GM18507 (cell line): ENCODE results near the gene RAB5B.

Source experiments
- DNase-seq: peaks from one replicate; pipeline ENCODE4 v3.0.0; 2011; ENCODE audit warnings: low read depth; ENCODE audit not compliant: insufficient read length; ENCODE audit errors: extremely low spot score
- FAIRE-seq: peaks from 2 replicates; lab custom pipeline; 2011; peaks lifted over from hg19 to GRCh38; lab: Jason Lieb, UNC

Gene RAB5B

GRCh38 chr12:56007564-56008559 lies 34.0 kb downstream of the RAB5B start:
- FAIRE-seq = no peak
- peak; percentile 67 for DNase-seq

- FAIRE-seq (no peak), DNase-seq (no peak)
These were observed 36.3 kb downstream of the RAB5B start for GRCh38 chr12:56010111-56010570.

GRCh38 chr12:56011509-56012090 lies 37.7 kb downstream of the RAB5B start:
- DNase-seq (no peak), FAIRE-seq (no peak)

- FAIRE-seq (no peak), DNase-seq (no peak)
These were observed 39.6 kb downstream of the RAB5B start for GRCh38 chr12:56013482-56013881.

- DNase-seq = no peak
- no peak for FAIRE-seq
These were observed 40.3 kb downstream of the RAB5B start for GRCh38 chr12:56014205-56014604.

- DNase-seq = no peak
- FAIRE-seq = no peak
These were observed 43.3 kb downstream of the RAB5B start for GRCh38 chr12:56017181-56017580.

GRCh38 chr12:56018356-56018755 lies 44.5 kb downstream of the RAB5B start:
- DNase-seq = no peak
- no peak for FAIRE-seq

- no peak for DNase-seq
- no peak for FAIRE-seq
These were observed 46.7 kb downstream of the RAB5B start, which contains the start of gene IKZF4 for GRCh38 chr12:56020423-56021184. Gene IKZF4 (plus strand): TSS chr12:56021043. CDS start chr12:56021494, 451 bp downstream.

- FAIRE-seq (no peak), DNase-seq (no peak)
These were observed 48.1 kb downstream of the RAB5B start for GRCh38 chr12:56021889-56022497.

- FAIRE-seq = no peak
- DNase-seq = no peak
These were observed 54.8 kb downstream of the RAB5B start for GRCh38 chr12:56028511-56029165.

GRCh38 chr12:56029166-56029519 lies 55.3 kb downstream of the RAB5B start:
- DNase-seq (no peak), FAIRE-seq (no peak)

- peak; percentile 36 for DNase-seq
- peak; percentile 64 for FAIRE-seq
These were observed 55.9 kb downstream of the RAB5B start for GRCh38 chr12:56029666-56030293.

GRCh38 chr12:56031987-56032386 lies 58.1 kb downstream of the RAB5B start:
- DNase-seq = no peak
- no peak for FAIRE-seq

- DNase-seq (no peak), FAIRE-seq (no peak)
These were observed 60.9 kb downstream of the RAB5B start for GRCh38 chr12:56034586-56035332.

- FAIRE-seq = no peak
These were observed 63.3 kb downstream of the RAB5B start for GRCh38 chr12:56037161-56037560.

GRCh38 chr12:56038022-56038655 lies 64.3 kb downstream of the RAB5B start:
- DNase-seq (no peak), FAIRE-seq (no peak)

More at GRCh38 chr12:56037161-56037560, 63.3 kb downstream of the RAB5B start:
- no peak for DNase-seq

GRCh38 chr12:56040151-56040550 lies 66.3 kb downstream of the RAB5B start:
- DNase-seq (no peak), FAIRE-seq (no peak)
